Kidney (tissue), 14 donors: ENCODE results near the gene GABRQ. TPM values are rescaled to one million over a fixed set of nuclear protein-coding genes. Genes with fewer than 3 reads are reported as not detected.

Source experiments
- DNase-seq, 5 donors: peaks; one replicate each; pipeline ENCODE4 v3.0.0-alpha.2; 2013 to 2020
- FAIRE-seq: peaks from 2 replicates; lab custom pipeline; 2012; peaks lifted over from hg19 to GRCh38; lab: Jason Lieb, UNC
- H3K27ac ChIP-seq, 2 donors: one replicate each; pipeline ENCODE4 v1.7.0; 2013; ENCODE audit warnings: low read depth in 2 of 2, low read length in 2 of 2, inconsistent platforms in 1 of 2
- H3K27me3 ChIP-seq: one replicate; pipeline ENCODE4 v1.7.1; 2013; ENCODE audit warnings: low read length, inconsistent platforms; ENCODE audit not compliant: control insufficient read depth, insufficient read depth
- H3K36me3 ChIP-seq, 3 donors: one replicate each; pipeline versions ENCODE4 v1.7.0 to v1.7.1; 2013; ENCODE audit warnings: low read length in 3 of 3, control low read depth in 1 of 3, inconsistent platforms in 1 of 3; ENCODE audit not compliant: insufficient read depth in 3 of 3, control insufficient read depth in 2 of 3
- H3K4me1 ChIP-seq, 3 donors: one replicate each; pipeline versions ENCODE4 v1.7.0 to v1.7.1; 2013; ENCODE audit warnings: low read length in 3 of 3, inconsistent platforms in 1 of 3, low read depth in 1 of 3; ENCODE audit not compliant: control insufficient read depth in 2 of 3, insufficient read depth in 2 of 3
- H3K4me3 ChIP-seq, 3 donors: one replicate each; pipeline versions ENCODE4 v1.7.0 to v1.8.1; 2013; ENCODE audit warnings: low read length in 3 of 3, control low read depth in 1 of 3, inconsistent platforms in 1 of 3
- H3K9ac ChIP-seq, 3 donors: one replicate each; pipeline versions ENCODE4 v1.7.0 to v1.7.1; 2013; ENCODE audit warnings: low read length in 3 of 3, control low read depth in 1 of 3, inconsistent platforms in 1 of 3
- H3K9me3 ChIP-seq, 3 donors: one replicate each; pipeline versions ENCODE4 v1.7.0 to v1.7.1; 2013; ENCODE audit warnings: low read length in 3 of 3, control low read depth in 1 of 3, inconsistent platforms in 1 of 3; ENCODE audit not compliant: control insufficient read depth in 2 of 3, insufficient read depth in 1 of 3
- intact Hi-C: fragments of 100-400 bp; cut with DNase I; formaldehyde crosslinking; loops from one replicate; pipeline ENCODE4 v1.11.1; 2022
- polyA plus RNA-seq: library from polyadenylated mRNA; stranded (reverse); fragments of 350-450 nt; fragmentation: Illumina TruSeq; extraction: RNeasy Lipid Tissue Mini Kit (QIAGEN cat#74804); gene quantifications from one replicate; pipeline ENCODE4 v1.2.3, GENCODE V29; 2014; ENCODE audit warnings: low read depth, low replicate concordance; ENCODE audit not compliant: insufficient read depth
- total RNA-seq: library from RNA; stranded (reverse); fragmentation: NEBNext Ultra II Directional; extraction: Animal tissue kit (Norgen Biotek cat#: 25700); gene quantifications from one replicate; pipeline ENCODE4 v1.2.1, GENCODE V29; 2021
- TF ChIP-seq, protein P1 (sequence below): IDR thresholded peaks from 3 replicates; pipeline ENCODE4 v1.5.1; 2012; ENCODE audit warnings: mild to moderate bottlenecking, moderate library complexity, borderline replicate concordance; ENCODE audit not compliant: insufficient read depth; ENCODE audit errors: extremely low read depth
- donor health status: control.
- donor health status: control.
- donor health status: control.
- donor health status: control.
- donor health status: control.
- donor health status: DM: yes; HTN: yes; CAD: no.
- donor health status: Normal renal cell carcinoma (clear cell type).

GABRQ gene
- total and polyA plus RNA-seq, 2 donors from 2014 or later: 0.03 TPM; not detected in 1

GRCh38 chrX:152601848-152602616 is 35.7 kb upstream of the GABRQ start:
- FAIRE-seq (no peak), DNase-seq (no peak)
- no peaks in the 10 kb centered on the region for H3K9me3 ChIP-seq
- TF ChIP-seq, protein P1, sequence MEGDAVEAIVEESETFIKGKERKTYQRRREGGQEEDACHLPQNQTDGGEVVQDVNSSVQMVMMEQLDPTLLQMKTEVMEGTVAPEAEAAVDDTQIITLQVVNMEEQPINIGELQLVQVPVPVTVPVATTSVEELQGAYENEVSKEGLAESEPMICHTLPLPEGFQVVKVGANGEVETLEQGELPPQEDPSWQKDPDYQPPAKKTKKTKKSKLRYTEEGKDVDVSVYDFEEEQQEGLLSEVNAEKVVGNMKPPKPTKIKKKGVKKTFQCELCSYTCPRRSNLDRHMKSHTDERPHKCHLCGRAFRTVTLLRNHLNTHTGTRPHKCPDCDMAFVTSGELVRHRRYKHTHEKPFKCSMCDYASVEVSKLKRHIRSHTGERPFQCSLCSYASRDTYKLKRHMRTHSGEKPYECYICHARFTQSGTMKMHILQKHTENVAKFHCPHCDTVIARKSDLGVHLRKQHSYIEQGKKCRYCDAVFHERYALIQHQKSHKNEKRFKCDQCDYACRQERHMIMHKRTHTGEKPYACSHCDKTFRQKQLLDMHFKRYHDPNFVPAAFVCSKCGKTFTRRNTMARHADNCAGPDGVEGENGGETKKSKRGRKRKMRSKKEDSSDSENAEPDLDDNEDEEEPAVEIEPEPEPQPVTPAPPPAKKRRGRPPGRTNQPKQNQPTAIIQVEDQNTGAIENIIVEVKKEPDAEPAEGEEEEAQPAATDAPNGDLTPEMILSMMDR: no peak
- no peaks in the 10 kb centered on the region for H3K36me3 ChIP-seq
- no peaks in the 10 kb centered on the region for H3K4me1 ChIP-seq
- no peaks in the 10 kb centered on the region for H3K27me3 ChIP-seq
- no peak overlapping the region for H3K4me3 ChIP-seq
- H3K9ac ChIP-seq: no peak overlapping the region
- H3K27ac ChIP-seq: no peak overlapping the region
- intact Hi-C loops: no loop called here

GRCh38 chrX:152614791-152615190 is 22.9 kb upstream of the GABRQ start:
- H3K9ac ChIP-seq: no peak overlapping the region
- no peaks in the 10 kb centered on the region for H3K9me3 ChIP-seq
- intact Hi-C loops: no loop called here
- H3K27me3 ChIP-seq: no peaks in the 10 kb centered on the region
- FAIRE-seq (no peak), DNase-seq (no peak)
- H3K4me3 ChIP-seq: no peak overlapping the region
- H3K27ac ChIP-seq: no peak overlapping the region
- TF ChIP-seq, protein P1: no peak
- H3K36me3 ChIP-seq: no peaks in the 10 kb centered on the region
- H3K4me1 ChIP-seq: no peaks in the 10 kb centered on the region

DNA sequence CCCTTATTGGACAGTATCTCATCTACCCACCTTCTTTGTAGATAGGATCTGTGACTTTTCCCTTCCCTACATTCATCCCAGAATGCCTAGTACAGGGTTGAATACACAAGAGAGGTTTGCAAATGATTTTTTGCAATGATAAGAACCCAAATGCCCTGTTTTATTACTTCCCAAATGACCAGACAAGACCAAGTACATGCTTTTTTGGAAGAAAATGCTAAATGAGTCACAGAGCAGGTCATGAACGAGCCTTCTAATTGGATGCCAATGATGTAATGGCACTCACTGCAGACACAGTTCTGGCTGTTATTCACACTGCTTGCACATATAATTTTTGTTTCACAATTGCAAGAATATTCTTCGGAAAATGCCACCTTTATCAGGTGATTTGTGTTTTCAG is 17.8 kb upstream of the GABRQ start:
- no peak for FAIRE-seq
- TF ChIP-seq, protein P1: no peak
- no peak for DNase-seq
- no peaks in the 10 kb centered on the region for H3K36me3 ChIP-seq
- no peak overlapping the region for H3K27ac ChIP-seq
- H3K4me1 ChIP-seq: no peaks in the 10 kb centered on the region
- H3K27me3 ChIP-seq: no peaks in the 10 kb centered on the region
- no peak overlapping the region for H3K4me3 ChIP-seq
- no peaks in the 10 kb centered on the region for H3K9me3 ChIP-seq
- no peak overlapping the region for H3K9ac ChIP-seq
- intact Hi-C loops: no loop called here
